Mesenchymal stem cell (in vitro differentiated cells and primary cell): Measurements from ENCODE around the gene BNC2.
A peak's percentile ranks its signal among the peaks of the same experiment; 100 is the strongest.

ENCODE experiments used
- DNase-seq: peaks from one replicate; pipeline ENCODE4 v3.0.0-alpha.2; 2013
- H2AFZ ChIP-seq: one replicate; pipeline ENCODE4 v1.6.1; 2013; ENCODE audit warnings: low read depth, mild to moderate bottlenecking, control low read depth, inconsistent platforms, low read length, moderate library complexity
- H2AK5ac ChIP-seq: 2 replicates; pipeline ENCODE4 v1.6.1; 2013; ENCODE audit warnings: low read length, moderate library complexity, mild to moderate bottlenecking, inconsistent platforms; ENCODE audit not compliant: severe bottlenecking
- H2BK120ac ChIP-seq: one replicate; pipeline ENCODE4 v1.6.1; 2013; ENCODE audit warnings: low read depth, mild to moderate bottlenecking, inconsistent platforms, low read length, moderate library complexity
- H2BK12ac ChIP-seq, 2 experiments: one replicate each; pipeline ENCODE4 v1.6.1; 2013; ENCODE audit warnings: inconsistent platforms in 2 of 2, low read length in 2 of 2, mild to moderate bottlenecking in 2 of 2, moderate library complexity in 2 of 2, control low read depth in 1 of 2
- H2BK15ac ChIP-seq: one replicate; pipeline ENCODE4 v1.6.1; 2013; ENCODE audit warnings: mild to moderate bottlenecking, low read depth, inconsistent platforms; ENCODE audit not compliant: poor library complexity, severe bottlenecking
- H2BK5ac ChIP-seq: 2 replicates; pipeline ENCODE4 v1.6.1; 2013; ENCODE audit warnings: low read depth, mild to moderate bottlenecking, low read length, control low read depth, inconsistent platforms; ENCODE audit not compliant: poor library complexity, severe bottlenecking
- H3K14ac ChIP-seq, 2 experiments: one replicate each; pipeline ENCODE4 v1.6.1; 2013; ENCODE audit warnings: inconsistent platforms in 2 of 2, low read length in 2 of 2, control low read depth in 1 of 2, mild to moderate bottlenecking in 1 of 2, moderate library complexity in 1 of 2
- H3K18ac ChIP-seq, 2 experiments: one replicate each; pipeline ENCODE4 v1.6.1; 2013; ENCODE audit warnings: inconsistent platforms in 2 of 2, low read length in 2 of 2, control low read depth in 1 of 2, low read depth in 1 of 2, mild to moderate bottlenecking in 1 of 2
- H3K23ac ChIP-seq, 2 experiments: one replicate each; pipeline ENCODE4 v1.6.1; 2013; ENCODE audit warnings: inconsistent platforms in 2 of 2, low read length in 2 of 2, mild to moderate bottlenecking in 2 of 2, moderate library complexity in 2 of 2, control low read depth in 1 of 2
- H3K27ac ChIP-seq: 2 replicates; pipeline ENCODE4 v1.5.1; 2013; ENCODE audit warnings: mild to moderate bottlenecking, moderate library complexity, low read length, control low read depth, inconsistent platforms; ENCODE audit not compliant: poor library complexity, severe bottlenecking
- H3K27me3 ChIP-seq, 2 experiments: 2 replicates each; pipeline versions ENCODE4 v1.6.1 to v1.7.0; 2013; ENCODE audit warnings: low read length in 2 of 2, mild to moderate bottlenecking in 2 of 2, moderate library complexity in 2 of 2, control low read depth in 1 of 2, inconsistent platforms in 1 of 2; ENCODE audit not compliant: control insufficient read depth in 1 of 2, insufficient read depth in 1 of 2
- H3K36me3 ChIP-seq, 2 experiments: 2 replicates each; pipeline versions ENCODE4 v1.6.1 to v1.7.0; 2013; ENCODE audit warnings: low read length in 2 of 2, control low read depth in 1 of 2, inconsistent platforms in 1 of 2, low read depth in 1 of 2, mild to moderate bottlenecking in 1 of 2; ENCODE audit not compliant: insufficient read depth in 2 of 2, control insufficient read depth in 1 of 2
- H3K4ac ChIP-seq, 2 experiments: one replicate each; pipeline ENCODE4 v1.6.1; 2013; ENCODE audit warnings: inconsistent platforms in 2 of 2, low read length in 2 of 2, mild to moderate bottlenecking in 2 of 2, moderate library complexity in 2 of 2, control low read depth in 1 of 2, low read depth in 1 of 2
- H3K4me1 ChIP-seq: 2 replicates; pipeline ENCODE4 v1.6.1; 2013; ENCODE audit warnings: low read depth, low read length, control low read depth; ENCODE audit not compliant: control insufficient read depth, insufficient read depth
- H3K4me2 ChIP-seq: 2 replicates; pipeline ENCODE4 v1.6.1; 2013; ENCODE audit warnings: low read length, mild to moderate bottlenecking, inconsistent platforms; ENCODE audit not compliant: poor library complexity, severe bottlenecking
- H3K4me3 ChIP-seq, 2 experiments: 2 replicates each; pipeline versions ENCODE4 v1.5.1 to v1.7.0; 2013; ENCODE audit warnings: low read length in 2 of 2, mild to moderate bottlenecking in 2 of 2, control low read depth in 1 of 2, low read depth in 1 of 2; ENCODE audit not compliant: insufficient read depth in 1 of 2
- H3K79me1 ChIP-seq: replicated peaks from 2 replicates; pipeline ENCODE4 v1.6.1; 2013; ENCODE audit warnings: mild to moderate bottlenecking, control low read depth, low read length, inconsistent platforms; ENCODE audit not compliant: poor library complexity, severe bottlenecking
- H3K9ac ChIP-seq: 2 replicates; pipeline ENCODE4 v1.7.0; 2013; ENCODE audit warnings: mild to moderate bottlenecking, low read length, moderate library complexity
- H3K9me3 ChIP-seq: 2 replicates; pipeline ENCODE4 v1.7.0; 2013; ENCODE audit warnings: mild to moderate bottlenecking, low read length; ENCODE audit not compliant: control insufficient read depth
- H4K8ac ChIP-seq: one replicate; pipeline ENCODE4 v1.6.1; 2013; ENCODE audit warnings: inconsistent platforms, mild to moderate bottlenecking, low read length, moderate library complexity
- H4K91ac ChIP-seq: one replicate; pipeline ENCODE4 v1.6.1; 2013; ENCODE audit warnings: mild to moderate bottlenecking, low read length, inconsistent platforms
- WGBS: methylation state at CpG from one replicate; pipeline ENCODE4 v1.1.7; 2013; ENCODE audit warnings: mixed read lengths; 5-methylcytosine and 5-hydroxymethylcytosine counted together

The BNC2 gene

GRCh38 chr9:16364347-16364746 is 506.1 kb downstream of the BNC2 start:
- Histone ChIP-seq H2BK5ac (no peak overlapping the region), H3K4ac (no peak overlapping the region), H3K23ac (no peak overlapping the region), H3K4me2 (no peak overlapping the region), H2AK5ac (peak overlapping the region; percentile 31), H3K4me1 (peaks cover 12% of the 10 kb centered on the region), H2BK120ac (no peak overlapping the region), H3K27ac (no peak overlapping the region), H2AFZ (no peak overlapping the region), H3K9ac (no peak overlapping the region), H4K8ac (no peak overlapping the region), H3K4me3 (no peak overlapping the region), H2BK15ac (no peak overlapping the region), H4K91ac (no peak overlapping the region), H3K9me3 (no peaks in the 10 kb centered on the region), H3K18ac (no peak overlapping the region), H2BK12ac (no peak overlapping the region), H3K14ac (no peak overlapping the region), H3K27me3 (peaks cover 0 to 4% of the 10 kb centered on the region in 2 experiments), H3K79me1 (no peaks in the 10 kb centered on the region), H3K36me3 (no peaks in the 10 kb centered on the region)
- 94% methylated on average over 8 of the region's 8 CpGs for WGBS
- DNase-seq, result no peak

- no peak overlapping the region for H3K9ac ChIP-seq
- WGBS, result 84% methylated on average over 5 of the region's 5 CpGs
Measured at GRCh38 chr9:16363916-16364315, 506.6 kb downstream of the BNC2 start.

GRCh38 chr9:16363073-16363781 is 507.2 kb downstream of the BNC2 start:
- Histone ChIP-seq H2AK5ac (no peak overlapping the region), H3K36me3 (no peaks in the 10 kb centered on the region), H2BK120ac (no peak overlapping the region), H4K91ac (no peak overlapping the region), H3K4me2 (no peak overlapping the region), H2BK12ac (no peak overlapping the region), H3K18ac (no peak overlapping the region), H2AFZ (no peak overlapping the region), H3K4ac (no peak overlapping the region), H3K9ac (no peak overlapping the region), H3K27me3 (peaks cover 0 to 4% of the 10 kb centered on the region in 2 experiments), H3K14ac (no peak overlapping the region), H3K23ac (no peak overlapping the region), H3K79me1 (no peaks in the 10 kb centered on the region), H2BK15ac (no peak overlapping the region), H3K27ac (no peak overlapping the region), H2BK5ac (no peak overlapping the region), H3K4me1 (peaks cover 6% of the 10 kb centered on the region), H3K9me3 (no peaks in the 10 kb centered on the region), H4K8ac (no peak overlapping the region), H3K4me3 (no peak overlapping the region)
- DNase-seq, result no peak
- 91% methylated on average over 8 of the region's 8 CpGs for WGBS

More at GRCh38 chr9:16363916-16364315, 506.6 kb downstream of the BNC2 start:
- Histone ChIP-seq H3K23ac (no peak overlapping the region), H3K4me1 (peaks cover 10% of the 10 kb centered on the region), H3K36me3 (no peaks in the 10 kb centered on the region), H2BK15ac (no peak overlapping the region), H3K18ac (no peak overlapping the region), H3K9me3 (no peaks in the 10 kb centered on the region), H4K8ac (no peak overlapping the region), H2BK120ac (no peak overlapping the region), H3K4me2 (no peak overlapping the region), H2AK5ac (no peak overlapping the region), H3K79me1 (no peaks in the 10 kb centered on the region), H3K4ac (no peak overlapping the region), H3K27ac (no peak overlapping the region), H4K91ac (no peak overlapping the region), H3K27me3 (peaks cover 0 to 4% of the 10 kb centered on the region in 2 experiments), H3K4me3 (no peak overlapping the region), H2BK12ac (no peak overlapping the region), H2BK5ac (no peak overlapping the region), H3K14ac (no peak overlapping the region), H2AFZ (no peak overlapping the region)
- DNase-seq, result no peak

- Histone ChIP-seq H3K9me3 (no peaks in the 10 kb centered on the region), H2AK5ac (no peak overlapping the region), H2BK5ac (no peak overlapping the region), H2BK15ac (no peak overlapping the region), H2BK120ac (no peak overlapping the region), H3K36me3 (no peaks in the 10 kb centered on the region), H3K23ac (no peak overlapping the region), H2AFZ (no peak overlapping the region), H3K79me1 (no peaks in the 10 kb centered on the region), H3K14ac (no peak overlapping the region), H3K27me3 (peaks cover 0 to 4% of the 10 kb centered on the region in 2 experiments), H4K8ac (no peak overlapping the region), H3K9ac (no peak overlapping the region), H3K27ac (no peak overlapping the region), H3K4me3 (no peak overlapping the region), H3K4ac (no peak overlapping the region), H3K18ac (no peak overlapping the region), H3K4me2 (no peak overlapping the region), H2BK12ac (no peak overlapping the region), H4K91ac (no peak overlapping the region), H3K4me1 (no peaks in the 10 kb centered on the region)
- no peak for DNase-seq
Measured at GRCh38 chr9:16361939-16362338, 508.5 kb downstream of the BNC2 start.
